Fibroblast of lung (primary cell): ENCODE results near the gene KRTAP10-5. TPM values are rescaled to one million over a fixed set of nuclear protein-coding genes. Genes with fewer than 3 reads are reported as not detected.

ENCODE experiments used
- DNase-seq, 2 donors: peaks; one replicate each; pipeline versions ENCODE4 v3.0.0 to v3.0.0-alpha.2; 2010; ENCODE audit warnings: low read depth in 2 of 2
- H2AFZ ChIP-seq: 2 replicates; pipeline ENCODE4 v1.5.1; 2012; ENCODE audit warnings: low read length, control low read depth, inconsistent platforms
- H3K27ac ChIP-seq: 2 replicates; pipeline ENCODE4 v1.5.1; 2011; ENCODE audit warnings: low read length, control low read depth; ENCODE audit not compliant: insufficient read depth
- H3K27me3 ChIP-seq: 2 replicates; pipeline ENCODE4 v1.5.1; 2011; ENCODE audit warnings: mild to moderate bottlenecking, low read length; ENCODE audit not compliant: control insufficient read depth, insufficient read depth
- H3K36me3 ChIP-seq: 2 replicates; pipeline ENCODE4 v1.5.1; 2011; ENCODE audit warnings: low read length; ENCODE audit not compliant: control insufficient read depth, insufficient read depth
- H3K4me1 ChIP-seq: 2 replicates; pipeline ENCODE4 v1.5.1; 2011; ENCODE audit warnings: low read length; ENCODE audit not compliant: control insufficient read depth, insufficient read depth; ENCODE audit errors: extremely low read depth
- H3K4me2 ChIP-seq: 2 replicates; pipeline ENCODE4 v1.5.1; 2011; ENCODE audit warnings: low read length, control low read depth; ENCODE audit not compliant: insufficient read depth; ENCODE audit errors: extremely low read depth
- H3K4me3 ChIP-seq, 4 experiments: fragments of 200-600 bp in 1 of 4; sonication (generic) in 1 of 4; replicated peaks in 1 of 4; 2 replicates each; pipeline ENCODE4 v1.5.1; 2011 to 2016; ENCODE audit warnings: low read length in 4 of 4, low read depth in 3 of 4, mild to moderate bottlenecking in 3 of 4, control low read depth in 2 of 4, inconsistent platforms in 1 of 4, mixed read lengths in 1 of 4; ENCODE audit not compliant: insufficient read depth in 1 of 4; ENCODE audit errors: control extremely low read depth in 1 of 4
- H3K79me2 ChIP-seq: 2 replicates; pipeline ENCODE4 v1.5.1; 2012; ENCODE audit warnings: mild to moderate bottlenecking, low read length, inconsistent platforms; ENCODE audit not compliant: control insufficient read depth, insufficient read depth
- H3K9ac ChIP-seq: 2 replicates; pipeline ENCODE4 v1.5.1; 2011; ENCODE audit warnings: mild to moderate bottlenecking, low read length, control low read depth; ENCODE audit not compliant: insufficient read depth
- H3K9me3 ChIP-seq: 2 replicates; pipeline ENCODE4 v1.5.1; 2012; ENCODE audit warnings: low read depth, low read length; ENCODE audit not compliant: control insufficient read depth, insufficient read depth
- H4K20me1 ChIP-seq: 2 replicates; pipeline ENCODE4 v1.5.1; 2011; ENCODE audit warnings: low read length; ENCODE audit not compliant: control insufficient read depth, insufficient read depth; ENCODE audit errors: extremely low read depth
- EZH2 ChIP-seq: IDR thresholded peaks from 2 replicates; pipeline ENCODE4 v1.5.1; 2012; ENCODE audit warnings: low read length, control low read depth, mild to moderate bottlenecking; ENCODE audit errors: missing control alignments
- polyA plus RNA-seq, 2 donors: library from polyadenylated mRNA; depleted of rRNA in 1 of 2; stranded (reverse) in 1 of 2; unstranded in 1 of 2; fragments of >200 nt; gene quantifications; 2 replicates each; pipeline ENCODE4 v1.2.1, GENCODE V29; 2011 to 2012; ENCODE audit warnings: missing spikeins in 1 of 2
- total RNA-seq: library from RNA; depleted of rRNA; stranded (reverse); fragments of >200 nt; gene quantifications from 2 replicates; pipeline ENCODE4 v1.2.1, GENCODE V29; 2014
- TF ChIP-seq, protein P1 (sequence below), 2 donors: IDR thresholded peaks in 1 of 2; conservative IDR thresholded peaks in 1 of 2; 1 replicate in 1 of 2; 2 replicates in 1 of 2; pipeline ENCODE4 v1.5.1; 2011 to 2012; ENCODE audit warnings: low read length in 2 of 2, control low read depth in 1 of 2, inconsistent platforms in 1 of 2, low read depth in 1 of 2, mild to moderate bottlenecking in 1 of 2

Gene KRTAP10-5
- total and polyA plus RNA-seq, 2 donors (not counting 1 experiment from before 2014, with no cell fraction given), result not detected

- H3K27me3 ChIP-seq, result no peaks in the 10 kb centered on the region
- H3K79me2 ChIP-seq, result no peaks in the 10 kb centered on the region
- H3K36me3 ChIP-seq, result no peaks in the 10 kb centered on the region
- TF ChIP-seq, protein P1, sequence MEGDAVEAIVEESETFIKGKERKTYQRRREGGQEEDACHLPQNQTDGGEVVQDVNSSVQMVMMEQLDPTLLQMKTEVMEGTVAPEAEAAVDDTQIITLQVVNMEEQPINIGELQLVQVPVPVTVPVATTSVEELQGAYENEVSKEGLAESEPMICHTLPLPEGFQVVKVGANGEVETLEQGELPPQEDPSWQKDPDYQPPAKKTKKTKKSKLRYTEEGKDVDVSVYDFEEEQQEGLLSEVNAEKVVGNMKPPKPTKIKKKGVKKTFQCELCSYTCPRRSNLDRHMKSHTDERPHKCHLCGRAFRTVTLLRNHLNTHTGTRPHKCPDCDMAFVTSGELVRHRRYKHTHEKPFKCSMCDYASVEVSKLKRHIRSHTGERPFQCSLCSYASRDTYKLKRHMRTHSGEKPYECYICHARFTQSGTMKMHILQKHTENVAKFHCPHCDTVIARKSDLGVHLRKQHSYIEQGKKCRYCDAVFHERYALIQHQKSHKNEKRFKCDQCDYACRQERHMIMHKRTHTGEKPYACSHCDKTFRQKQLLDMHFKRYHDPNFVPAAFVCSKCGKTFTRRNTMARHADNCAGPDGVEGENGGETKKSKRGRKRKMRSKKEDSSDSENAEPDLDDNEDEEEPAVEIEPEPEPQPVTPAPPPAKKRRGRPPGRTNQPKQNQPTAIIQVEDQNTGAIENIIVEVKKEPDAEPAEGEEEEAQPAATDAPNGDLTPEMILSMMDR (conservative IDR thresholded peaks at IDR 0.05 in 1 of 2, IDR thresholded peaks at IDR 0.05 in 1 of 2; ENCODE audit: low read depth in 1 of 2, low read length in 2 of 2), result no peak
- no peak for TF ChIP-seq EZH2
- no peaks in the 10 kb centered on the region for H3K4me1 ChIP-seq
- H4K20me1 ChIP-seq, result no peaks in the 10 kb centered on the region
- DNase-seq, result no peak
- no peak overlapping the region for H3K9ac ChIP-seq
- H3K27ac ChIP-seq, result no peak overlapping the region
- H3K4me3 ChIP-seq, result no peak overlapping the region
- no peaks in the 10 kb centered on the region for H3K9me3 ChIP-seq
- H3K4me2 ChIP-seq, result no peak overlapping the region
- H2AFZ ChIP-seq, result no peak overlapping the region
Observed at GRCh38 chr21:44533121-44533890, 47.1 kb downstream of the KRTAP10-5 start.

- H3K27ac ChIP-seq, result no peak overlapping the region
- H3K36me3 ChIP-seq, result no peaks in the 10 kb centered on the region
- no peak overlapping the region for H3K4me3 ChIP-seq
- no peaks in the 10 kb centered on the region for H3K79me2 ChIP-seq
- H3K4me1 ChIP-seq, result no peaks in the 10 kb centered on the region
- H3K9ac ChIP-seq, result no peak overlapping the region
- H3K27me3 ChIP-seq, result no peaks in the 10 kb centered on the region
- H3K4me2 ChIP-seq, result no peak overlapping the region
- TF ChIP-seq, protein P1 (conservative IDR thresholded peaks at IDR 0.05 in 1 of 2, IDR thresholded peaks at IDR 0.05 in 1 of 2; ENCODE audit: low read depth in 1 of 2, low read length in 2 of 2), result no peak
- TF ChIP-seq EZH2, result no peak
- no peak overlapping the region for H2AFZ ChIP-seq
- DNase-seq, result no peak
- H4K20me1 ChIP-seq, result no peaks in the 10 kb centered on the region
- no peaks in the 10 kb centered on the region for H3K9me3 ChIP-seq
Observed at GRCh38 chr21:44532712-44533111, 47.7 kb downstream of the KRTAP10-5 start.

- Histone ChIP-seq H3K4me2 (no peak overlapping the region), H3K9ac (no peak overlapping the region), H3K4me3 (no peak overlapping the region), H3K4me1 (no peaks in the 10 kb centered on the region), H4K20me1 (no peaks in the 10 kb centered on the region), H3K27ac (no peak overlapping the region), H3K79me2 (no peaks in the 10 kb centered on the region), H3K27me3 (no peaks in the 10 kb centered on the region), H2AFZ (no peak overlapping the region), H3K9me3 (no peaks in the 10 kb centered on the region), H3K36me3 (no peaks in the 10 kb centered on the region)
- DNase-seq, result no peak
- TF ChIP-seq EZH2, result no peak
- TF ChIP-seq, protein P1 (conservative IDR thresholded peaks at IDR 0.05 in 1 of 2, IDR thresholded peaks at IDR 0.05 in 1 of 2; ENCODE audit: low read depth in 1 of 2, low read length in 2 of 2), result no peak
Observed at GRCh38 chr21:44531606-44532564, 48.5 kb downstream of the KRTAP10-5 start.
